Loucy (cell line): ENCODE results near the gene RAB31.

ENCODE experiments used
- H2AFZ ChIP-seq: fragments of 200-600 bp; sonication (generic); 2 replicates; pipeline ENCODE4 v1.6.0; 2016; ENCODE audit warnings: antibody characterized with exemption, mild to moderate bottlenecking, low read length, moderate library complexity
- H3F3A ChIP-seq: fragments of 200-600 bp; 2 replicates; pipeline ENCODE4 v1.6.0; 2016; ENCODE audit warnings: antibody characterized with exemption, low read depth, mild to moderate bottlenecking
- H3K27me3 ChIP-seq: fragments of 200-600 bp; sonication (generic); 2 replicates; pipeline ENCODE4 v1.6.1; 2014; ENCODE audit warnings: low read length, mild to moderate bottlenecking; ENCODE audit not compliant: insufficient read depth, poor library complexity, severe bottlenecking
- H3K36me3 ChIP-seq: fragments of 200-600 bp; sonication (generic); 2 replicates; pipeline ENCODE4 v1.6.1; 2016; ENCODE audit warnings: low read length; ENCODE audit not compliant: insufficient read depth
- H3K4me1 ChIP-seq: fragments of 200-600 bp; sonication (generic); 2 replicates; pipeline ENCODE4 v1.5.1; 2014; ENCODE audit warnings: low read length, mild to moderate bottlenecking; ENCODE audit not compliant: insufficient read depth, poor library complexity, severe bottlenecking
- H3K4me2 ChIP-seq: fragments of 200-600 bp; sonication (generic); 2 replicates; pipeline ENCODE4 v1.6.0; 2014; ENCODE audit warnings: antibody characterized with exemption, low read length, low read depth, mild to moderate bottlenecking; ENCODE audit not compliant: poor library complexity, severe bottlenecking
- H3K4me3 ChIP-seq: fragments of 200-600 bp; sonication (generic); 2 replicates; pipeline ENCODE4 v1.5.1; 2014; ENCODE audit warnings: low read length, mild to moderate bottlenecking, mixed read lengths; ENCODE audit not compliant: poor library complexity, severe bottlenecking
- H3K79me2 ChIP-seq: fragments of 200-600 bp; sonication (generic); 2 replicates; pipeline ENCODE4 v1.6.1; 2014; ENCODE audit warnings: low read length; ENCODE audit not compliant: insufficient read depth
- H3K9ac ChIP-seq: fragments of 200-600 bp; sonication (generic); 2 replicates; pipeline ENCODE4 v1.6.0; 2014; ENCODE audit warnings: mild to moderate bottlenecking, low read depth, low read length, moderate library complexity; ENCODE audit not compliant: poor library complexity, severe bottlenecking
- H3K9me2 ChIP-seq: fragments of 200-600 bp; sonication (generic); replicated peaks from 2 replicates; pipeline ENCODE4 v1.6.1; 2016; ENCODE audit warnings: low read depth, low read length, mixed read lengths
- H3K9me3 ChIP-seq: fragments of 200-600 bp; sonication (generic); 2 replicates; pipeline ENCODE4 v1.6.1; 2014; ENCODE audit warnings: mild to moderate bottlenecking, antibody characterized with exemption, low read length, low read depth; ENCODE audit not compliant: insufficient read depth
- H4K20me1 ChIP-seq: fragments of 200-600 bp; sonication (generic); 2 replicates; pipeline ENCODE4 v1.6.0; 2014; ENCODE audit warnings: antibody characterized with exemption, low read length, mild to moderate bottlenecking; ENCODE audit not compliant: insufficient read depth, poor library complexity, severe bottlenecking
- EZH2phosphoT487 ChIP-seq: fragments of 200-600 bp; IDR thresholded peaks from 2 replicates; pipeline ENCODE4 v1.6.1; 2018; ENCODE audit warnings: antibody characterized with exemption, mild to moderate bottlenecking, moderate library complexity, borderline replicate concordance
- TF ChIP-seq, protein P1 (sequence below): fragments of 200-600 bp; sonication (generic); conservative IDR thresholded peaks from 2 replicates; pipeline ENCODE4 v1.5.1; 2014; ENCODE audit warnings: mild to moderate bottlenecking, antibody characterized with exemption, low read length

Gene RAB31

DNA sequence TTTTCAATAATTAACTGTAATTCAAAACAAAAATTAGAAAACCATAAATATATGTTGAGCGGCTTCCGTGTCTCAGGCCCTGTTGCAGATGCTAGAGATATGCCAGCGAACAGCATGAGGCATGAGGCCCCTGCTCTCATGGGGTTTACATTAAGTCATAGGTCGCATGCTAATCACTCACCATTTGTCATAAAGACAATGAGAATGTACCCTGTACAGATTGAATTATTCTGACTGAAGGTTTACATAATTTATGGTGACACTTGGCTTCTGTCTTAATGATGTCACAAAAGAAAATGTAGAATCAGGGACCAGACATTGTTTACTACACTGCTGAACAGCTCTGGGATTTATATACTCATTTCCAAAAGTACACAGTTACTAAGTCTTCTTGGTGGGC is 199.8 kb downstream of the RAB31 start:
- H4K20me1 ChIP-seq: no peaks in the 10 kb centered on the region
- no peaks in the 10 kb centered on the region for H3K36me3 ChIP-seq
- H3K4me3 ChIP-seq: no peak overlapping the region
- no peaks in the 10 kb centered on the region for H3F3A ChIP-seq
- no peaks in the 10 kb centered on the region for H3K9me2 ChIP-seq
- no peak overlapping the region for H3K4me2 ChIP-seq
- no peak overlapping the region for H3K9ac ChIP-seq
- no peaks in the 10 kb centered on the region for H3K79me2 ChIP-seq
- peaks cover 1% of the 10 kb centered on the region for H3K4me1 ChIP-seq
- H3K9me3 ChIP-seq: no peaks in the 10 kb centered on the region
- no peaks in the 10 kb centered on the region for H3K27me3 ChIP-seq
- TF ChIP-seq, protein P1, sequence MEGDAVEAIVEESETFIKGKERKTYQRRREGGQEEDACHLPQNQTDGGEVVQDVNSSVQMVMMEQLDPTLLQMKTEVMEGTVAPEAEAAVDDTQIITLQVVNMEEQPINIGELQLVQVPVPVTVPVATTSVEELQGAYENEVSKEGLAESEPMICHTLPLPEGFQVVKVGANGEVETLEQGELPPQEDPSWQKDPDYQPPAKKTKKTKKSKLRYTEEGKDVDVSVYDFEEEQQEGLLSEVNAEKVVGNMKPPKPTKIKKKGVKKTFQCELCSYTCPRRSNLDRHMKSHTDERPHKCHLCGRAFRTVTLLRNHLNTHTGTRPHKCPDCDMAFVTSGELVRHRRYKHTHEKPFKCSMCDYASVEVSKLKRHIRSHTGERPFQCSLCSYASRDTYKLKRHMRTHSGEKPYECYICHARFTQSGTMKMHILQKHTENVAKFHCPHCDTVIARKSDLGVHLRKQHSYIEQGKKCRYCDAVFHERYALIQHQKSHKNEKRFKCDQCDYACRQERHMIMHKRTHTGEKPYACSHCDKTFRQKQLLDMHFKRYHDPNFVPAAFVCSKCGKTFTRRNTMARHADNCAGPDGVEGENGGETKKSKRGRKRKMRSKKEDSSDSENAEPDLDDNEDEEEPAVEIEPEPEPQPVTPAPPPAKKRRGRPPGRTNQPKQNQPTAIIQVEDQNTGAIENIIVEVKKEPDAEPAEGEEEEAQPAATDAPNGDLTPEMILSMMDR: no peak
- TF ChIP-seq EZH2phosphoT487: no peak
- no peak overlapping the region for H2AFZ ChIP-seq

DNA sequence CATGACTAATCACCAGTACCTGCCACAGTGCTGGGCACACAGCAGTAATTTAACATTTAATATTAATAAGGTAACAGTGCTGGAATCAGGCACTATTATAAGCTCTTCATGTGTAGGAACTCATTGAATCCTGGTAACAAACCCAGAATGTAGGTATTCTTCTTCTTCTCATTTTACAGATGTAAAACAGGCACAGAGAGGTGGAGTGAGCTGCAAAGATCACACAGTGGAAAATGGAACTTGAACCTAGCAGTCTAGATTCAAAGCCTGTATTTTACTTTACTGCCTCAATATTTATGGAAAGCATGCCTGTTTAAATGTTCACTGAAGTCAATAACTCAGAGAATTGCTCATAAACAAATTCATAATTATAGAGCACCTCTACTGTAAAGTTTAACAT is 202.0 kb downstream of the RAB31 start:
- H4K20me1 ChIP-seq: peaks cover 5% of the 10 kb centered on the region
- no peak overlapping the region for H3K4me2 ChIP-seq
- H3K79me2 ChIP-seq: peaks cover 10% of the 10 kb centered on the region
- peaks cover 6% of the 10 kb centered on the region for H3K4me1 ChIP-seq
- H3K9me2 ChIP-seq: no peaks in the 10 kb centered on the region
- H3K9me3 ChIP-seq: no peaks in the 10 kb centered on the region
- no peak overlapping the region for H2AFZ ChIP-seq
- no peak for TF ChIP-seq EZH2phosphoT487
- H3K36me3 ChIP-seq: no peaks in the 10 kb centered on the region
- H3K9ac ChIP-seq: no peak overlapping the region
- no peak overlapping the region for H3K4me3 ChIP-seq
- peaks cover 4% of the 10 kb centered on the region for H3K27me3 ChIP-seq
- H3F3A ChIP-seq: no peaks in the 10 kb centered on the region

DNA sequence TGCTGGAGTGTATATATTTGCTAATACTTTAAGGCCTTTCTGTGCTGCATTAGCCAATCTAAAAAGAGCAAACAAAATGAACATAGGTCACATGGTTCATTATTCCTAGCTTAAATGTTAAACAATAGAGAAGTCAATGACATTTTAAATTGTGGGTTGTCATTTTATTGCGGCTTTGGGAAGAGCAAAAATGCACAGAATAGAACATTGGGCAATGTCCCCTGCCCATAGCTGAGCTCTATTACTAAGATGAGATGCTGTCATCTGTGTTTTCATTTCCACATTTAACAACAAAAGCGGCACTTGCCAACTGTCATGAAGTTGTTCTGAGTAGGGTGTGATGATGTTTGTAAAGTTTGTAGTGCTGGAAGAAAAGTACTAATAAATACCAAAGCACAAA is 202.6 kb downstream of the RAB31 start:
- H3K27me3 ChIP-seq: peaks cover 4% of the 10 kb centered on the region
- H3K4me3 ChIP-seq: no peak overlapping the region
- TF ChIP-seq, protein P1: no peak
- no peak for TF ChIP-seq EZH2phosphoT487
- peaks cover 16% of the 10 kb centered on the region for H3K79me2 ChIP-seq
- H3K9me3 ChIP-seq: no peaks in the 10 kb centered on the region
- H2AFZ ChIP-seq: no peak overlapping the region
- peaks cover 11% of the 10 kb centered on the region for H4K20me1 ChIP-seq
- no peak overlapping the region for H3K4me2 ChIP-seq
- H3K9ac ChIP-seq: no peak overlapping the region
- H3K36me3 ChIP-seq: no peaks in the 10 kb centered on the region
- no peaks in the 10 kb centered on the region for H3K9me2 ChIP-seq
- H3F3A ChIP-seq: no peaks in the 10 kb centered on the region
- H3K4me1 ChIP-seq: peaks cover 12% of the 10 kb centered on the region

DNA sequence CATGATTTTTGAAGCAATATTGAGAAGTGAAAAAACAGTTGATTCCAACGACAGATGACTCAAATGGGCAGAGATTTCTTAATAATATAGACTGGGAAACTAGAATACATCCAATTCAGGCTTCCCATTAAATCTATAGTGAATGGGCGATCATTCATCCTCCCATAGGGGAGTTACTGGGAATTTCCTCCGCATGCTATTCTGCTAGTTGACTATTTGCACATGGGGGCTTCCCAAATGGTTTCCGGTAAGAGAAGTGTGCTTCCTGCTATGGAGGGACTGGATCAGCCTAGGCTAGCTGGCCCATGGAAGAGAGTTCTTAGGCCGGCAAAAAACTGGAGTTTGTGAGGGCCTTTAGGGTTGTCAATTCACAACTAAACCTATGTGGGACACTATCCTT is 203.1 kb downstream of the RAB31 start:
- Histone ChIP-seq H2AFZ (no peak overlapping the region), H3K4me3 (no peak overlapping the region), H3K36me3 (no peaks in the 10 kb centered on the region)

More for the DNA sequence above, 203.1 kb downstream of the RAB31 start:
- no peak overlapping the region for H3K9ac ChIP-seq
- H3K4me2 ChIP-seq: no peak overlapping the region
- H3K4me1 ChIP-seq: peaks cover 17% of the 10 kb centered on the region
- peaks cover 22% of the 10 kb centered on the region for H3K79me2 ChIP-seq
- H3F3A ChIP-seq: no peaks in the 10 kb centered on the region
- peaks cover 4% of the 10 kb centered on the region for H3K27me3 ChIP-seq
- TF ChIP-seq, protein P1: no peak
- H4K20me1 ChIP-seq: peaks cover 16% of the 10 kb centered on the region
- no peaks in the 10 kb centered on the region for H3K9me2 ChIP-seq
- no peaks in the 10 kb centered on the region for H3K9me3 ChIP-seq
